Peyer's patch (tissue), 4 donors: ENCODE results near the gene LDHAL6B. TPM values are rescaled to one million over a fixed set of nuclear protein-coding genes. Genes with fewer than 3 reads are reported as not detected.

Source experiments
- DNase-seq, 3 donors: peaks; one replicate each; pipeline ENCODE4 v3.0.0-alpha.2; 2017 to 2019
- H3K27ac ChIP-seq, 4 donors: fragments of 200-600 bp; sonication (generic); one replicate each; pipeline ENCODE4 v1.5.1; 2016 to 2019
- H3K27me3 ChIP-seq, 2 donors: fragments of 200-600 bp; sonication (generic); one replicate each; pipeline ENCODE4 v1.5.1; 2019
- H3K36me3 ChIP-seq, 3 donors: fragments of 200-600 bp; sonication (generic); one replicate each; pipeline ENCODE4 v1.5.1; 2016 to 2019
- H3K4me1 ChIP-seq, 4 donors: fragments of 200-600 bp; sonication (generic); one replicate each; pipeline ENCODE4 v1.5.1; 2016 to 2019
- H3K4me3 ChIP-seq, 4 donors: fragments of 200-600 bp; sonication (generic); 1 replicate in 3 of 4; 2 replicates in 1 of 4; pipeline ENCODE4 v1.5.1; 2016 to 2019; ENCODE audit warnings: mild to moderate bottlenecking in 1 of 4
- H3K9me3 ChIP-seq, 4 donors: fragments of 200-600 bp; sonication (generic); one replicate each; pipeline ENCODE4 v1.5.1; 2016 to 2019; ENCODE audit warnings: mild to moderate bottlenecking in 1 of 4
- POLR2A ChIP-seq, 2 donors: fragments of 450-650 bp; IDR thresholded peaks; one replicate each; pipeline ENCODE4 v1.5.1; 2017; ENCODE audit warnings: antibody characterized with exemption in 2 of 2, mild to moderate bottlenecking in 2 of 2, moderate library complexity in 2 of 2
- total RNA-seq, 4 donors: library from RNA; depleted of rRNA; stranded (reverse); fragments of >200 nt; gene quantifications; one replicate each; pipeline ENCODE4 v1.1.0, GENCODE V29; 2016
- TF ChIP-seq, protein P1 (sequence below), 6 experiments: fragments of 450-650 bp in 4 of 6; fragments of 200-600 bp in 2 of 6; sonication (generic) in 1 of 6; IDR thresholded peaks; one replicate each; pipeline ENCODE4 v1.5.1; 2017 to 2019; ENCODE audit warnings: antibody characterized with exemption in 6 of 6, mild to moderate bottlenecking in 3 of 6, moderate library complexity in 1 of 6

The LDHAL6B gene
- total RNA-seq, 4 donors from 2014 or later: not detected

DNA sequence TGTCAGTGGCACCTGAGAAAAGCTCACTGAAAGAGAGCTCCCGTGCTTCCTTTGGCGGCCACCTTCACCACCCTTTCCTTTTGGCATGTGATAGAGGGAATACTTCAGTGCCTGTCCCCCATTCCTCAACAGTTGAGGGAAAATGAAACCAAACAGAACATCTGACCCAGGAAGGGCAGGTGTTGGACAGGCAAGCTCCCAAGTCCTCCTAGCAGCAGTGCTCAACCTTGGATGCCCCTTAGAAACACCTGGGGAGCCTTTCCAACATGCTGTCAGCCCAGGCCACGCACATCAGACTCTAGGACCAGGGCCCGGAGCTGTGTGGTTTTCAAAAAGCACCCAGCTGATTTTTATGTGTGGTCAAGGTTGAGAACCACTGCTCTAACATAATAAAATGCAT, 22.4 kb downstream of the LDHAL6B start:
- peaks cover 0 to 29% (median 0%) of the 10 kb centered on the region in 3 donors for H3K36me3 ChIP-seq
- no peak overlapping the region for H3K4me3 ChIP-seq
- H3K9me3 ChIP-seq: no peaks in the 10 kb centered on the region
- no peak for DNase-seq
- TF ChIP-seq, protein P1, sequence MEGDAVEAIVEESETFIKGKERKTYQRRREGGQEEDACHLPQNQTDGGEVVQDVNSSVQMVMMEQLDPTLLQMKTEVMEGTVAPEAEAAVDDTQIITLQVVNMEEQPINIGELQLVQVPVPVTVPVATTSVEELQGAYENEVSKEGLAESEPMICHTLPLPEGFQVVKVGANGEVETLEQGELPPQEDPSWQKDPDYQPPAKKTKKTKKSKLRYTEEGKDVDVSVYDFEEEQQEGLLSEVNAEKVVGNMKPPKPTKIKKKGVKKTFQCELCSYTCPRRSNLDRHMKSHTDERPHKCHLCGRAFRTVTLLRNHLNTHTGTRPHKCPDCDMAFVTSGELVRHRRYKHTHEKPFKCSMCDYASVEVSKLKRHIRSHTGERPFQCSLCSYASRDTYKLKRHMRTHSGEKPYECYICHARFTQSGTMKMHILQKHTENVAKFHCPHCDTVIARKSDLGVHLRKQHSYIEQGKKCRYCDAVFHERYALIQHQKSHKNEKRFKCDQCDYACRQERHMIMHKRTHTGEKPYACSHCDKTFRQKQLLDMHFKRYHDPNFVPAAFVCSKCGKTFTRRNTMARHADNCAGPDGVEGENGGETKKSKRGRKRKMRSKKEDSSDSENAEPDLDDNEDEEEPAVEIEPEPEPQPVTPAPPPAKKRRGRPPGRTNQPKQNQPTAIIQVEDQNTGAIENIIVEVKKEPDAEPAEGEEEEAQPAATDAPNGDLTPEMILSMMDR (IDR thresholded peaks at IDR 0.05): no peak
- TF ChIP-seq POLR2A (IDR thresholded peaks at IDR 0.05): no peak
- H3K4me1 ChIP-seq: no peaks in the 10 kb centered on the region
- H3K27me3 ChIP-seq: no peaks in the 10 kb centered on the region
- H3K27ac ChIP-seq: no peak overlapping the region

DNA sequence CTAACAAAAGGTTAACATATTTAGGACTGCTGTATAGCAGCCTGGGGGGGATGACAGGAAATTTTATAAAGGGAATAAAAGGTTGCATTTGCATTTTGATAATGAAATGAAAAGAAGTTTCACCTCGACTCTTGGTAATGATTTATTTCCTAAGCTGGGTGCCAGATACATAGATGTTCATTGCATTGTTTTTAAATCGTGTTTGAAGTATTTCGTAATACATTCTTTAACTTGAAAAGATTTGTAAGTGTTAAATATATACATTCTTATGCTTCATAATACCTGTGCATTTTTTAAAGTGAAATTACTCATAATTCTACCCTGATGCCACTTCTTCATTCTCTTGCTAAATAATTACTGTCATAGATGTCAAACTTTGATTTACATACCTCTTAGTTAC, 22.8 kb downstream of the LDHAL6B start:
- no peaks in the 10 kb centered on the region for H3K4me1 ChIP-seq
- H3K27ac ChIP-seq: no peak overlapping the region
- no peaks in the 10 kb centered on the region for H3K27me3 ChIP-seq
- no peaks in the 10 kb centered on the region for H3K9me3 ChIP-seq
- H3K36me3 ChIP-seq: peaks cover 0 to 24% (median 0%) of the 10 kb centered on the region in 3 donors
- no peak overlapping the region for H3K4me3 ChIP-seq
- TF ChIP-seq, protein P1 (IDR thresholded peaks at IDR 0.05): no peak
- TF ChIP-seq POLR2A (IDR thresholded peaks at IDR 0.05): no peak
- no peak for DNase-seq

DNA sequence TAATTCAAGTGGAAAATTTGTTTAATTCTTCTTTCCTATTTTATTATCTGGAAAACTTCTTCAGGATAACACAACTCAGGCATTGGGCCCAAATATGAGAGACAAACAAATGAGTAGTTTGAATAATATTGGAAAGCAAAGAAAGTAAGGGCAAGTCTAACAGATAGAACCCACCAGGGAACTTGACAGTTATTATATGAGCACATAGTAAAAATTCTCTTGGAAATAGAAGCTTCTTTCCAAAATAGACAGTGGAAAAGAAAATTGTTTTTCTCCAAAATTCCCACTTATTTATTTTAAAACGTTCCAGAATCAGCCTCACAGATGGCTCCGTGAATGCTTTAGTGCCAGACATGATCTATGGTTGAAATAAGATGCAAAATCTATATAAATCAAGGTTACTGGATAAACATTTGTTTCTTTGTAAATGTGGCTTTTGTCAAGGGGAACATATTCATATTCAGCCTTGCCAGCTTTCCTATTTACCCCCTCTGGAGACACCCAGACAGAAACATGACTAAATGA, 23.9 kb downstream of the LDHAL6B start:
- no peak overlapping the region for H3K4me3 ChIP-seq
- H3K27me3 ChIP-seq: no peaks in the 10 kb centered on the region
- no peaks in the 10 kb centered on the region for H3K4me1 ChIP-seq
- peaks cover 0 to 26% (median 0%) of the 10 kb centered on the region in 3 donors for H3K36me3 ChIP-seq
- no peaks in the 10 kb centered on the region for H3K9me3 ChIP-seq
- no peak for DNase-seq
- TF ChIP-seq POLR2A (IDR thresholded peaks at IDR 0.05): no peak
- TF ChIP-seq, protein P1 (IDR thresholded peaks at IDR 0.05): no peak
- no peak overlapping the region for H3K27ac ChIP-seq

DNA sequence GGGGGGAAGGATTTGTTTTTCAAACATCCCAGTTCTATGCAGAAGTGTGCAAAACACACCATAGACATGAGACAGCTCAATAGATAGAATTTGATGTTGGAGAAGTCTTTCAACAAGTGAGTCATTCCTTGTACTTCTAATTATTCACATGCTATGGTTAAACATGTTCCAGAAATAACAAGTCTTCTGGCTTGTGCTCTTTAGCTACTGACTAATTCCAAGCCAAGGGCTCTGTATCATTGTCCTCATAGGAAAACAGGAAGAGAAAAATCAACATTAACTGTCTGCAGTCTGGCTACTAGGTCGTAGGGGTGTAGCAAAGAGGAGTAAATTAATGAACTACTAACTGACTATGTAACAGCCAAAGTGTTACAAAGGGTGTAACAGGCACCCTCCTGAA, 25.8 kb downstream of the LDHAL6B start:
- no peak for DNase-seq
- no peak overlapping the region for H3K4me3 ChIP-seq
- H3K27me3 ChIP-seq: no peaks in the 10 kb centered on the region
- no peaks in the 10 kb centered on the region for H3K4me1 ChIP-seq
- no peak overlapping the region for H3K27ac ChIP-seq
- H3K9me3 ChIP-seq: no peaks in the 10 kb centered on the region
- H3K36me3 ChIP-seq: peaks cover 0 to 18% (median 0%) of the 10 kb centered on the region in 3 donors
- no peak for TF ChIP-seq POLR2A (IDR thresholded peaks at IDR 0.05)
- TF ChIP-seq, protein P1 (IDR thresholded peaks at IDR 0.05): no peak

DNA sequence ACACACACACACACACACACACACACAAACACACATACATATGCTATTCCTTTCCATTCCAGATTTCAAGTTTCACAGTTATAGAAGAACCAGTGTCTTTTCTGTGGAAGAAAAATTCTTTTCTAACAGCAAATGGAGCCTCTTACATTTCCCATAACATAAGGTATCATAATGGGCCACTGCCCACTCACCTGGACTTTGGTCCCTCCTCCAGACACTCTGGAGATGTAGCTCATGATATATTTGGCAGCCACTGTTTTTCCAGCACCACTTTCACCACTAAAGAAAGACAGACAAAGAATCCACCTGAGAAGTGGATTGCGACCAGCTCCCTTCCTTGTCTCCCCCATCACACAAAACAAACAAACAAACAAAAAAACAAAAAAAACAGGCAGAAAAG, 29.8 kb downstream of the LDHAL6B start:
- H3K36me3 ChIP-seq: peaks cover 0 to 9% (median 0%) of the 10 kb centered on the region in 3 donors
- H3K27ac ChIP-seq: no peak overlapping the region
- H3K4me3 ChIP-seq: no peak overlapping the region
- no peaks in the 10 kb centered on the region for H3K9me3 ChIP-seq
- peak in 1 of 3 donors; percentile 74 for DNase-seq
- TF ChIP-seq, protein P1 (IDR thresholded peaks at IDR 0.05): no peak
- TF ChIP-seq POLR2A (IDR thresholded peaks at IDR 0.05): no peak
- no peaks in the 10 kb centered on the region for H3K4me1 ChIP-seq
- no peaks in the 10 kb centered on the region for H3K27me3 ChIP-seq
